Endothelial cell of umbilical vein (primary cell): Measurements from ENCODE around the gene MYRIP. TPM values are rescaled to one million over a fixed set of nuclear protein-coding genes. Genes with fewer than 3 reads are reported as not detected.

Source experiments
- BruUV-seq: library from RNA; stranded (reverse); fragments of 400-500 nt; replicated peaks from 2 replicates; lab custom pipeline; 2021; lab: Mats Ljungman, UMichigan
- CTCF ChIA-PET: fragments of 300-600, 350-600 bp; sonication (Branson Sonifier 250); formaldehyde crosslinking; loops from one replicate; lab custom pipeline; 2021; ENCODE audit warnings: antibody characterized with exemption, inconsistent platforms; lab: Charles Lee
- POLR2A ChIA-PET: fragments of 300-600, 350-600 bp; sonication (Branson Sonifier 250); formaldehyde crosslinking; loops from one replicate; lab custom pipeline; 2021; ENCODE audit warnings: antibody characterized with exemption, inconsistent platforms; lab: Charles Lee
- DNase-seq: peaks from one replicate; pipeline ENCODE4 v3.0.0-alpha.2; 2011; ENCODE audit warnings: low read depth, low spot score
- FAIRE-seq: peaks from 2 replicates; lab custom pipeline; 2011; peaks lifted over from hg19 to GRCh38; lab: Jason Lieb, UNC
- H2AFZ ChIP-seq: 2 replicates; pipeline ENCODE4 v1.6.0; 2012; ENCODE audit warnings: low read depth, low read length, control low read depth, inconsistent platforms
- H3K27ac ChIP-seq: 2 replicates; pipeline ENCODE4 v1.5.1; 2011; ENCODE audit warnings: low read depth, mild to moderate bottlenecking, control low read depth, low read length, moderate library complexity; ENCODE audit not compliant: insufficient read depth
- H3K27me3 ChIP-seq, 2 experiments: 2 replicates each; pipeline versions ENCODE4 v1.6.0 to v1.6.1; 2011; ENCODE audit warnings: low read length in 2 of 2, mixed read lengths in 1 of 2; ENCODE audit not compliant: control insufficient read depth in 2 of 2, insufficient read depth in 2 of 2
- H3K36me3 ChIP-seq, 2 experiments: 2 replicates in 1 of 2; 3 replicates in 1 of 2; pipeline ENCODE4 v1.5.1; 2011; ENCODE audit warnings: low read length in 2 of 2, mild to moderate bottlenecking in 1 of 2, moderate library complexity in 1 of 2; ENCODE audit not compliant: control insufficient read depth in 2 of 2, insufficient read depth in 2 of 2; ENCODE audit errors: extremely low read depth in 1 of 2
- H3K4me1 ChIP-seq: 3 replicates; pipeline ENCODE4 v1.5.1; 2011; ENCODE audit warnings: mild to moderate bottlenecking, low read length; ENCODE audit not compliant: control insufficient read depth, insufficient read depth; ENCODE audit errors: extremely low read depth
- H3K4me2 ChIP-seq: 2 replicates; pipeline ENCODE4 v1.6.1; 2011; ENCODE audit warnings: low read length, control low read depth, mixed read lengths; ENCODE audit not compliant: insufficient read depth
- H3K4me3 ChIP-seq, 3 experiments: fragments of 200-600 bp in 1 of 3; sonication (generic), shearing (Covaris generic) in 1 of 3; replicated peaks in 1 of 3; 2 replicates each; pipeline ENCODE4 v1.5.1; 2011 to 2016; ENCODE audit warnings: control low read depth in 3 of 3, low read length in 3 of 3, mild to moderate bottlenecking in 2 of 3, inconsistent platforms in 1 of 3, low read depth in 1 of 3, moderate library complexity in 1 of 3; ENCODE audit not compliant: insufficient read depth in 1 of 3
- H3K79me2 ChIP-seq: 2 replicates; pipeline ENCODE4 v1.6.0; 2012; ENCODE audit warnings: low read length, inconsistent platforms; ENCODE audit not compliant: control insufficient read depth, insufficient read depth
- H3K9ac ChIP-seq: replicated peaks from 2 replicates; pipeline ENCODE3; 2011; ENCODE audit warnings: low read length, control low read depth; ENCODE audit not compliant: insufficient read depth; ENCODE audit errors: extremely low read depth
- H3K9me1 ChIP-seq: replicated peaks from 3 replicates; pipeline ENCODE4 v1.6.0; 2011; ENCODE audit warnings: mild to moderate bottlenecking, low read length; ENCODE audit not compliant: control insufficient read depth, insufficient read depth; ENCODE audit errors: extremely low read depth
- H3K9me3 ChIP-seq: replicated peaks from 2 replicates; pipeline ENCODE4 v1.5.1; 2012; ENCODE audit warnings: low read length, inconsistent platforms; ENCODE audit not compliant: control insufficient read depth, insufficient read depth
- H4K20me1 ChIP-seq: replicated peaks from 2 replicates; pipeline ENCODE3; 2011; ENCODE audit warnings: mild to moderate bottlenecking, low read length; ENCODE audit not compliant: control insufficient read depth, insufficient read depth; ENCODE audit errors: extremely low read depth
- CTCF ChIP-seq, 2 donors: IDR thresholded peaks; 1 replicate in 1 of 2; 2 replicates in 1 of 2; pipeline ENCODE4 v1.5.1; 2011; ENCODE audit warnings: low read length in 2 of 2, mild to moderate bottlenecking in 2 of 2, moderate library complexity in 2 of 2, control low read depth in 1 of 2, inconsistent platforms in 1 of 2, low read depth in 1 of 2; ENCODE audit not compliant: insufficient read depth in 1 of 2; ENCODE audit errors: extremely low read depth in 1 of 2
- EZH2 ChIP-seq: IDR thresholded peaks from 2 replicates; pipeline ENCODE4 v1.6.1; 2012; ENCODE audit warnings: borderline replicate concordance, low read depth, mild to moderate bottlenecking, moderate library complexity, low read length, inconsistent platforms; ENCODE audit not compliant: severe bottlenecking
- FOS ChIP-seq: IDR thresholded peaks from 2 replicates; pipeline ENCODE4 v1.6.1; 2011; ENCODE audit warnings: mild to moderate bottlenecking, low read length, moderate library complexity, borderline replicate concordance; ENCODE audit not compliant: insufficient read depth
- JUN ChIP-seq: IDR thresholded peaks from 2 replicates; pipeline ENCODE4 v1.6.1; 2011; ENCODE audit warnings: borderline replicate concordance, low read depth; ENCODE audit not compliant: insufficient read length, insufficient read depth
- MAX ChIP-seq: IDR thresholded peaks from 2 replicates; pipeline ENCODE4 v1.6.1; 2011; ENCODE audit not compliant: insufficient read depth, insufficient read length
- MYC ChIP-seq: IDR thresholded peaks from one replicate; pipeline ENCODE4 v1.6.1; 2011; ENCODE audit warnings: mild to moderate bottlenecking, low read depth, low read length
- POLR2A ChIP-seq: IDR thresholded peaks from 2 replicates; pipeline ENCODE4 v1.6.1; 2012; ENCODE audit warnings: low read depth, mild to moderate bottlenecking, control low read depth, low read length
- POLR2AphosphoS5 ChIP-seq: IDR thresholded peaks from 2 replicates; pipeline ENCODE4 v1.6.1; 2012; ENCODE audit warnings: low read depth, mild to moderate bottlenecking, control low read depth, low read length, moderate library complexity; ENCODE audit not compliant: insufficient read depth
- dilution Hi-C: fragments of 300-500 bp; cut with MboI; formaldehyde crosslinking; loops from one replicate; pipeline ENCODE4 v1.15.0; 2019; ENCODE audit warnings: low sequenced_read_pairs; ENCODE audit not compliant: extremely low pct_ligation_motif_present
- intact Hi-C: fragments of 100-400 bp; cut with micrococcal nuclease; formaldehyde crosslinking; loops from one replicate; pipeline ENCODE4 v1.10.0; 2022
- polyA plus RNA-seq, 4 experiments: library from polyadenylated mRNA; depleted of rRNA in 3 of 4; stranded (reverse) in 3 of 4; unstranded in 1 of 4; fragments of >200 nt; gene quantifications; 2 replicates each; pipeline versions ENCODE4 v1.2.1 to v1.2.3, GENCODE V29; 2011 to 2012; ENCODE audit warnings: missing spikeins in 1 of 4
- total RNA-seq: library from RNA; stranded (reverse); gene quantifications from 2 replicates; pipeline ENCODE4 v1.2.3, GENCODE V29; 2021

MYRIP gene
- total and polyA plus RNA-seq, 2 donors (not counting 3 experiments of a cell fraction or from before 2014, with no cell fraction given): 6.7 to 11.9 TPM

- Histone ChIP-seq H3K27me3 (no peaks in the 10 kb centered on the region), H3K79me2 (no peaks in the 10 kb centered on the region), H3K9ac (no peak overlapping the region), H3K27ac (no peak overlapping the region), H3K9me1 (no peaks in the 10 kb centered on the region), H3K4me3 (no peak overlapping the region), H3K4me1 (no peaks in the 10 kb centered on the region), H3K4me2 (no peak overlapping the region), H4K20me1 (no peaks in the 10 kb centered on the region), H3K36me3 (no peaks in the 10 kb centered on the region), H3K9me3 (no peaks in the 10 kb centered on the region), H2AFZ (no peak overlapping the region)
- CTCF ChIA-PET: interaction anchor here (1.1 kb wide), 1 partner anchor 16 kb away, joined by 3 read pairs; no protein-coding TSS in a partner anchor
- FAIRE-seq: no peak
- dilution Hi-C loops (no loop called here), intact Hi-C loops (no loop called here)
- TF ChIP-seq JUN: no peak
- no peak for TF ChIP-seq POLR2A
- TF ChIP-seq CTCF (IDR thresholded peaks at IDR 0.05; ENCODE audit: extremely low read depth in 1 of 2, insufficient read depth in 1 of 2, low read depth in 1 of 2, low read length in 2 of 2): no peak
- TF ChIP-seq MAX: no peak
- TF ChIP-seq MYC: no peak
- TF ChIP-seq EZH2: no peak
- TF ChIP-seq FOS: no peak
- no peak for TF ChIP-seq POLR2AphosphoS5
- DNase-seq: no peak
- no TSS peak for BruUV-seq
- POLR2A ChIA-PET: no interaction called here
Measured at GRCh38 chr3:40128166-40128565, 318.8 kb downstream of the MYRIP start.
